HepG2 (cell line): ENCODE measurements around the gene GAS2L1. TPM values are rescaled to one million over a fixed set of nuclear protein-coding genes. Genes with fewer than 3 reads are reported as not detected.

Source experiments
- JUND ChIP-seq: sonication (generic); formaldehyde crosslinking; IDR thresholded peaks from 2 replicates; pipeline ENCODE4 v1.8.0; 2022; ENCODE audit warnings: mild to moderate bottlenecking, missing genetic modification reagents
- NFKBIZ ChIP-seq: IDR thresholded peaks from 2 replicates; pipeline ENCODE4 v1.6.1; 2018; ENCODE audit warnings: missing genetic modification reagents, missing compliant biosample characterization
- PAX8 ChIP-seq: sonication (generic); formaldehyde crosslinking; IDR thresholded peaks from 2 replicates; pipeline ENCODE4 v1.8.0; 2022; ENCODE audit warnings: mild to moderate bottlenecking, missing genetic modification reagents, borderline replicate concordance
- RAD21 ChIP-seq: fragments of 450-650 bp; formaldehyde crosslinking; IDR thresholded peaks from 2 replicates; pipeline ENCODE4 v1.5.0; 2020; ENCODE audit warnings: mild to moderate bottlenecking
- RBFOX2 ChIP-seq: fragments of 200-400 bp; formaldehyde crosslinking; IDR thresholded peaks from 2 replicates; pipeline ENCODE4 v1.6.1; 2017; ENCODE audit warnings: low read depth, mild to moderate bottlenecking, low read length
- SIX1 ChIP-seq: sonication (generic); formaldehyde crosslinking; IDR thresholded peaks from 2 replicates; pipeline ENCODE4 v1.4.0; 2020; ENCODE audit warnings: missing genetic modification reagents, borderline replicate concordance
- SMAD1 ChIP-seq: sonication (generic); formaldehyde crosslinking; IDR thresholded peaks from 2 replicates; pipeline ENCODE4 v1.4.0; 2020; ENCODE audit warnings: missing genetic modification reagents, low read depth, mild to moderate bottlenecking, borderline replicate concordance
- SRSF9 ChIP-seq: fragments of 200-400 bp; formaldehyde crosslinking; IDR thresholded peaks from 2 replicates; pipeline ENCODE4 v1.6.1; 2018; ENCODE audit warnings: borderline replicate concordance, mild to moderate bottlenecking, low read depth, low read length; ENCODE audit not compliant: insufficient read depth, poor library complexity, severe bottlenecking
- ZFP36L1 ChIP-seq: sonication (generic); formaldehyde crosslinking; IDR thresholded peaks from 2 replicates; pipeline ENCODE4 v1.8.0; 2022; ENCODE audit warnings: mild to moderate bottlenecking, missing genetic modification reagents, moderate library complexity
- ZKSCAN1 ChIP-seq: fragments of 150-350 bp; IDR thresholded peaks from 2 replicates; pipeline ENCODE4 v1.6.1; 2014; ENCODE audit warnings: low read length
- ZMYM3 ChIP-seq: sonication (generic); formaldehyde crosslinking; IDR thresholded peaks from 2 replicates; pipeline ENCODE4 v1.5.1; 2020; ENCODE audit warnings: mild to moderate bottlenecking, missing genetic modification reagents
- ZNF546 ChIP-seq: sonication (generic); formaldehyde crosslinking; conservative IDR thresholded peaks from 2 replicates; pipeline ENCODE4 v1.8.1; 2023; ENCODE audit warnings: mild to moderate bottlenecking, missing genetic modification reagents
- ZNF768 ChIP-seq: sonication (generic); formaldehyde crosslinking; IDR thresholded peaks from 2 replicates; pipeline ENCODE4 v1.4.0; 2020; ENCODE audit warnings: missing genetic modification reagents
- polyA plus RNA-seq, 8 experiments: library from polyadenylated mRNA; depleted of rRNA in 3 of 8; stranded (reverse) in 7 of 8; unstranded in 1 of 8; fragments of >200 nt; fragmentation: Illumina TruSeq in 4 of 8; extraction: Trizol in 4 of 8; gene quantifications; 2 replicates each; pipeline versions ENCODE4 v1.2.1 to v1.2.3, GENCODE V29; 2011 to 2016; ENCODE audit warnings: low read depth in 4 of 8, missing spikeins in 1 of 8, mixed read lengths in 1 of 8; ENCODE audit not compliant: insufficient read depth in 1 of 8
- total RNA-seq, 5 experiments: library from RNA; depleted of rRNA; stranded (reverse); fragments of >200 nt; fragmentation: Illumina TruSeq; extraction: Trizol; gene quantifications; 2 replicates each; pipeline ENCODE4 v1.2.3, GENCODE V29; 2016; ENCODE audit warnings: low read depth in 1 of 5
- TF ChIP-seq, protein P1 (sequence below): fragments of 450-650 bp; IDR thresholded peaks from 2 replicates; pipeline ENCODE4 v1.6.1; 2017; ENCODE audit warnings: mild to moderate bottlenecking
- TF ChIP-seq, protein P2 (sequence below): sonication (generic); formaldehyde crosslinking; IDR thresholded peaks from 2 replicates; pipeline ENCODE4 v1.8.1; 2023; ENCODE audit warnings: mild to moderate bottlenecking, missing genetic modification reagents
- TF ChIP-seq, protein P3 (sequence below): sonication (generic); formaldehyde crosslinking; IDR thresholded peaks from 2 replicates; pipeline ENCODE4 v1.5.1; 2020; ENCODE audit warnings: mild to moderate bottlenecking, missing genetic modification reagents, moderate library complexity
- TF ChIP-seq, protein P4 (sequence below): sonication (generic); formaldehyde crosslinking; IDR thresholded peaks from 2 replicates; pipeline ENCODE4 v1.4.0; 2020; ENCODE audit warnings: missing genetic modification reagents, borderline replicate concordance
- TF ChIP-seq, protein P5 (sequence below): sonication (generic); formaldehyde crosslinking; IDR thresholded peaks from 2 replicates; pipeline ENCODE4 v1.8.1; 2023; ENCODE audit warnings: missing genetic modification reagents, inconsistent platforms, borderline replicate concordance

Gene GAS2L1
- total and polyA plus RNA-seq, 2 of the 13 experiments (the other 11 are each of a cell fraction or from before 2014, with no cell fraction given): 1.8 to 3.3 TPM

DNA sequence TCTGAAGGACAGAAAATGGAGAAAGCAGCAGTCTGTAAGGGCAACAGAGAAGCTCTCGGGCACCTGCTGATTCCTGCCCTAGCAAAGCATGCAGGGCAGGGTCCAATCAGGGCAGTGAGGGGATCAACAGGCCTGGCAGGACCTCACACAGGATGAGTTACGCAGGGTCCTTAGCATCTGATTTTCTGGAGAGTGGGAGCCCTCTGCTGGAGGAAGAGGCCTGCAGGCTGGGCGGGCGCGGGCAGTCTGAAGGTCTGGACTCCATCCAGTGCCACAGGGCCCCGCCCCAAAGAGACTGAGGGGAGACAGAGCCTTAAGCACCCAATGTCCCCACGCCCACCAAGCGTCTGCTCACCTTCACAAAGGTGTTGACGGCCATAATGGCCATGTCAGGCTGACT, 53.0 kb downstream of the GAS2L1 start (continued):
- TF ChIP-seq, protein P1, sequence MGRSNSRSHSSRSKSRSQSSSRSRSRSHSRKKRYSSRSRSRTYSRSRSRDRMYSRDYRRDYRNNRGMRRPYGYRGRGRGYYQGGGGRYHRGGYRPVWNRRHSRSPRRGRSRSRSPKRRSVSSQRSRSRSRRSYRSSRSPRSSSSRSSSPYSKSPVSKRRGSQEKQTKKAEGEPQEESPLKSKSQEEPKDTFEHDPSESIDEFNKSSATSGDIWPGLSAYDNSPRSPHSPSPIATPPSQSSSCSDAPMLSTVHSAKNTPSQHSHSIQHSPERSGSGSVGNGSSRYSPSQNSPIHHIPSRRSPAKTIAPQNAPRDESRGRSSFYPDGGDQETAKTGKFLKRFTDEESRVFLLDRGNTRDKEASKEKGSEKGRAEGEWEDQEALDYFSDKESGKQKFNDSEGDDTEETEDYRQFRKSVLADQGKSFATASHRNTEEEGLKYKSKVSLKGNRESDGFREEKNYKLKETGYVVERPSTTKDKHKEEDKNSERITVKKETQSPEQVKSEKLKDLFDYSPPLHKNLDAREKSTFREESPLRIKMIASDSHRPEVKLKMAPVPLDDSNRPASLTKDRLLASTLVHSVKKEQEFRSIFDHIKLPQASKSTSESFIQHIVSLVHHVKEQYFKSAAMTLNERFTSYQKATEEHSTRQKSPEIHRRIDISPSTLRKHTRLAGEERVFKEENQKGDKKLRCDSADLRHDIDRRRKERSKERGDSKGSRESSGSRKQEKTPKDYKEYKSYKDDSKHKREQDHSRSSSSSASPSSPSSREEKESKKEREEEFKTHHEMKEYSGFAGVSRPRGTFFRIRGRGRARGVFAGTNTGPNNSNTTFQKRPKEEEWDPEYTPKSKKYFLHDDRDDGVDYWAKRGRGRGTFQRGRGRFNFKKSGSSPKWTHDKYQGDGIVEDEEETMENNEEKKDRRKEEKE: no peak
- no peak for TF ChIP-seq RBFOX2
- no peak for TF ChIP-seq SRSF9
- no peak for TF ChIP-seq SIX1
- no peak for TF ChIP-seq PAX8
- TF ChIP-seq RAD21 (CRISPR knock-in tag): peak; percentile 76
- no peak for TF ChIP-seq SMAD1 (CRISPR knock-in tag)
- no peak for TF ChIP-seq NFKBIZ (CRISPR knock-in tag)
- no peak for TF ChIP-seq ZFP36L1
- TF ChIP-seq, protein P2, sequence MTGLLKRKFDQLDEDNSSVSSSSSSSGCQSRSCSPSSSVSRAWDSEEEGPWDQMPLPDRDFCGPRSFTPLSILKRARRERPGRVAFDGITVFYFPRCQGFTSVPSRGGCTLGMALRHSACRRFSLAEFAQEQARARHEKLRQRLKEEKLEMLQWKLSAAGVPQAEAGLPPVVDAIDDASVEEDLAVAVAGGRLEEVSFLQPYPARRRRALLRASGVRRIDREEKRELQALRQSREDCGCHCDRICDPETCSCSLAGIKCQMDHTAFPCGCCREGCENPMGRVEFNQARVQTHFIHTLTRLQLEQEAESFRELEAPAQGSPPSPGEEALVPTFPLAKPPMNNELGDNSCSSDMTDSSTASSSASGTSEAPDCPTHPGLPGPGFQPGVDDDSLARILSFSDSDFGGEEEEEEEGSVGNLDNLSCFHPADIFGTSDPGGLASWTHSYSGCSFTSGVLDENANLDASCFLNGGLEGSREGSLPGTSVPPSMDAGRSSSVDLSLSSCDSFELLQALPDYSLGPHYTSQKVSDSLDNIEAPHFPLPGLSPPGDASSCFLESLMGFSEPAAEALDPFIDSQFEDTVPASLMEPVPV (CRISPR knock-in tag): no peak
- TF ChIP-seq, protein P3, sequence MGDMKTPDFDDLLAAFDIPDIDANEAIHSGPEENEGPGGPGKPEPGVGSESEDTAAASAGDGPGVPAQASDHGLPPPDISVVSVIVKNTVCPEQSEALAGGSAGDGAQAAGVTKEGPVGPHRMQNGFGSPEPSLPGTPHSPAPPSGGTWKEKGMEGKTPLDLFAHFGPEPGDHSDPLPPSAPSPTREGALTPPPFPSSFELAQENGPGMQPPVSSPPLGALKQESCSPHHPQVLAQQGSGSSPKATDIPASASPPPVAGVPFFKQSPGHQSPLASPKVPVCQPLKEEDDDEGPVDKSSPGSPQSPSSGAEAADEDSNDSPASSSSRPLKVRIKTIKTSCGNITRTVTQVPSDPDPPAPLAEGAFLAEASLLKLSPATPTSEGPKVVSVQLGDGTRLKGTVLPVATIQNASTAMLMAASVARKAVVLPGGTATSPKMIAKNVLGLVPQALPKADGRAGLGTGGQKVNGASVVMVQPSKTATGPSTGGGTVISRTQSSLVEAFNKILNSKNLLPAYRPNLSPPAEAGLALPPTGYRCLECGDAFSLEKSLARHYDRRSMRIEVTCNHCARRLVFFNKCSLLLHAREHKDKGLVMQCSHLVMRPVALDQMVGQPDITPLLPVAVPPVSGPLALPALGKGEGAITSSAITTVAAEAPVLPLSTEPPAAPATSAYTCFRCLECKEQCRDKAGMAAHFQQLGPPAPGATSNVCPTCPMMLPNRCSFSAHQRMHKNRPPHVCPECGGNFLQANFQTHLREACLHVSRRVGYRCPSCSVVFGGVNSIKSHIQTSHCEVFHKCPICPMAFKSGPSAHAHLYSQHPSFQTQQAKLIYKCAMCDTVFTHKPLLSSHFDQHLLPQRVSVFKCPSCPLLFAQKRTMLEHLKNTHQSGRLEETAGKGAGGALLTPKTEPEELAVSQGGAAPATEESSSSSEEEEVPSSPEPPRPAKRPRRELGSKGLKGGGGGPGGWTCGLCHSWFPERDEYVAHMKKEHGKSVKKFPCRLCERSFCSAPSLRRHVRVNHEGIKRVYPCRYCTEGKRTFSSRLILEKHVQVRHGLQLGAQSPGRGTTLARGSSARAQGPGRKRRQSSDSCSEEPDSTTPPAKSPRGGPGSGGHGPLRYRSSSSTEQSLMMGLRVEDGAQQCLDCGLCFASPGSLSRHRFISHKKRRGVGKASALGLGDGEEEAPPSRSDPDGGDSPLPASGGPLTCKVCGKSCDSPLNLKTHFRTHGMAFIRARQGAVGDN (CRISPR knock-in tag): peak; percentile 41
- TF ChIP-seq, protein P4, sequence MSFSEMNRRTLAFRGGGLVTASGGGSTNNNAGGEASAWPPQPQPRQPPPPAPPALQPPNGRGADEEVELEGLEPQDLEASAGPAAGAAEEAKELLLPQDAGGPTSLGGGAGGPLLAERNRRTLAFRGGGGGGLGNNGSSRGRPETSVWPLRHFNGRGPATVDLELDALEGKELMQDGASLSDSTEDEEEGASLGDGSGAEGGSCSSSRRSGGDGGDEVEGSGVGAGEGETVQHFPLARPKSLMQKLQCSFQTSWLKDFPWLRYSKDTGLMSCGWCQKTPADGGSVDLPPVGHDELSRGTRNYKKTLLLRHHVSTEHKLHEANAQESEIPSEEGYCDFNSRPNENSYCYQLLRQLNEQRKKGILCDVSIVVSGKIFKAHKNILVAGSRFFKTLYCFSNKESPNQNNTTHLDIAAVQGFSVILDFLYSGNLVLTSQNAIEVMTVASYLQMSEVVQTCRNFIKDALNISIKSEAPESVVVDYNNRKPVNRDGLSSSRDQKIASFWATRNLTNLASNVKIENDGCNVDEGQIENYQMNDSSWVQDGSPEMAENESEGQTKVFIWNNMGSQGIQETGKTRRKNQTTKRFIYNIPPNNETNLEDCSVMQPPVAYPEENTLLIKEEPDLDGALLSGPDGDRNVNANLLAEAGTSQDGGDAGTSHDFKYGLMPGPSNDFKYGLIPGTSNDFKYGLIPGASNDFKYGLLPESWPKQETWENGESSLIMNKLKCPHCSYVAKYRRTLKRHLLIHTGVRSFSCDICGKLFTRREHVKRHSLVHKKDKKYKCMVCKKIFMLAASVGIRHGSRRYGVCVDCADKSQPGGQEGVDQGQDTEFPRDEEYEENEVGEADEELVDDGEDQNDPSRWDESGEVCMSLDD (CRISPR knock-in tag): no peak
- TF ChIP-seq, protein P5, sequence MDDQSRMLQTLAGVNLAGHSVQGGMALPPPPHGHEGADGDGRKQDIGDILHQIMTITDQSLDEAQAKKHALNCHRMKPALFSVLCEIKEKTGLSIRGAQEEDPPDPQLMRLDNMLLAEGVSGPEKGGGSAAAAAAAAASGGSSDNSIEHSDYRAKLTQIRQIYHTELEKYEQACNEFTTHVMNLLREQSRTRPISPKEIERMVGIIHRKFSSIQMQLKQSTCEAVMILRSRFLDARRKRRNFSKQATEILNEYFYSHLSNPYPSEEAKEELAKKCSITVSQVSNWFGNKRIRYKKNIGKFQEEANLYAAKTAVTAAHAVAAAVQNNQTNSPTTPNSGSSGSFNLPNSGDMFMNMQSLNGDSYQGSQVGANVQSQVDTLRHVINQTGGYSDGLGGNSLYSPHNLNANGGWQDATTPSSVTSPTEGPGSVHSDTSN: no peak
- TF ChIP-seq ZMYM3 (CRISPR knock-in tag): no peak
- no peak for TF ChIP-seq ZKSCAN1
- TF ChIP-seq JUND: no peak
- peak; percentile 46; the same call in 1 of the 2 replicates for TF ChIP-seq ZNF768
- TF ChIP-seq ZNF546: no peak
